GM19351 (cell line): ENCODE measurements around the gene PHGDH.
A peak's percentile ranks its signal among the peaks of the same experiment; 100 is the strongest.

Source experiments
- ATAC-seq: cut with Tn5 transposase; IDR thresholded peaks from one replicate; pipeline ENCODE4 v1.9.1; 2021; ENCODE audit warnings: mild to moderate bottlenecking, moderate library complexity; ENCODE audit not compliant: unreplicated experiment

Gene PHGDH

DNA sequence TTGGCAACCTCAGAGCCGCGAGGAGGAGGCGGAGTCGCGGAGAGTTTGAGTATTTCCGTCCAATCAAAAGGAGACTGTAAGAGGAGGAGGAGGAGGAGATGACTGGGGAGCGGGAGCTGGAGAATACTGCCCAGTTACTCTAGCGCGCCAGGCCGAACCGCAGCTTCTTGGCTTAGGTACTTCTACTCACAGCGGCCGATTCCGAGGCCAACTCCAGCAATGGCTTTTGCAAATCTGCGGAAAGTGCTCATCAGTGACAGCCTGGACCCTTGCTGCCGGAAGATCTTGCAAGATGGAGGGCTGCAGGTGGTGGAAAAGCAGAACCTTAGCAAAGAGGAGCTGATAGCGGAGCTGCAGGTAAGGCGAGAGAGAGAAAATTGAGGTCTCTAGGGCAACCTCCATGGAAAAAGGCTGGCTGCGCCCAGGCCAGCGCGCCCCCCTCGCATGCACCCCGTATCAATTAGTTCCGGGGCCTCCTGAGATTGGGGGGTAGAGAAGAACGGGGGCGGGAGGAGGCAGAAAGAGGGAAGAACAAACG is at the start of gene PHGDH:
Gene PHGDH (plus strand): TSS at position 131 of the 538 bp plus-strand sequence. CDS start 89 bp downstream, at position 220.
- peak; percentile 82 for ATAC-seq

DNA sequence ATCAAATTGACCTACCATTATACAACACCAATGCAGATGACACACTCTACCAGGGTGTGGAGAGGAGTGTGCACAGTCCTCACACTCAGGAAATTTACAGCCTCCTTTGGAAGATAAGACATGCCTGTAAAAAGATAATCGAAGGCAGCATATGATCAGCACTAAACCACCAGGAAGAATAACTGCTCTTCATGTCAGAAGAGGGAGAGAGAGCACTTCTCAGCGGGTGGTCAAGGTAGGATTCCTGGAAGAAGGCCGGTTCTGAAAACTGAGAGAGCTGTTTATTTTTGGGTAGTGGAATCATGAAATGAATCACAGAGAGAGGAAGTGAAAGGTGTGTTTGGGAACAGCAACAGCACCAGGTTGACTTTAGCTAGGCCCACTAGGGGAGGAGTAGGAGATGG is 49.7 kb upstream of the PHGDH start:
- ATAC-seq: peak; percentile 80

GRCh38 chr1:119664067-119664466 is 47.7 kb upstream of the PHGDH start:
- no peak for ATAC-seq

DNA sequence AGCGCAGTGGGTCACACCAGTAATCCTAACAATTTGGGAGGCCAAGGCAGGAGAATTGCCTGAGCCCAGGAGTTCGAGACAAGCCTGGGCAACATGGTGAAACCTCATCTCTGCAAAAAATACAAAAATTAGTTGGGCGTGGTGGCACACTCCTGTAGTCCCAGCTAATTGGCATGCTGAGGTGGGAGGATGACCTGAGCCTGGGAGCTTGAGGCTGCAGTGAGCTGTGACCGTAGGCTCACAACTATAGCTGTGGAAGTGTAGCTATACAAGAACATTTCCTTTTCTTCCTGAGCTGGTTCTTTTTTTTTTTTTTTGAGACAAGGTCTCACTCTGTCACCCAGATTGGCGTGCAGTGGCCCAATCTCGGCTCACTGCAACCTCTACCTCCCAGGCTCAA is 44.6 kb upstream of the PHGDH start:
- no peak for ATAC-seq

- ATAC-seq: no peak
Measured at GRCh38 chr1:119670898-119671297, 40.8 kb upstream of the PHGDH start.

DNA sequence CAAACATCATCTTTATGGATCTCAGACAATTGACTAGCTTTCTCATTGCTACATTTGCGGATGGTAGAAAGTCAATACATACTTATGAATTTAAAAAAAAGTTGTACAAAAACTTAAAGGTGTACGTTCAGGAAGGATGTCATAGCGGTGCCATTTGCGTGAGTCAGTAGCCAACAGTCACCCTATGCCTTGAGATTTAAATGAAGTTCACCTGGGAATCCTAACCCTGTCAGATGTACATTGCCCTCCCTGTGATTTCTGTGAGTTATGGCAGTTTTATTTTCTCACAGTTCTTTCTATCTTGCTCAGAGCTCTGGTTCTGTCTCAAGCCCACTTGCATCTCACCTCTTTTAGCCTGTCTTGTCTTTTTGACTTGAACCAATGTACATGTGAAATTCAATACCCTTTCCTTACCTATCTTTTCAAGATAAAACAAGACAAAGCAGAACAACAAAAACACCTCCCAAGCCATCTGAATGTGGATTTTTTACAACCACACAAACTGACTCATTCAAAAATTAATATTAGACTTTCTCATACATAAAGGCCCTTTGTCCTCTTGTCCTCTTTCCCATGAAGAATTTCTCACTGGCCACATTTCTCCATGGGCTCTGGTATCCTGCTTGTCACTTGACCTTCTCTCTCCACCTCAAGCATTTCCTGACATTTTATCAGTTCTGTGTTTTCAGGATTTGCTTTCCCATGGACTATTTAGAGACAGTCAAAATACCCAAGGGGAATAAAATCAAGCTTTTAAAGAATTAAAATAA is 38.4 kb upstream of the PHGDH start:
- ATAC-seq: no peak

GRCh38 chr1:119674111-119674526 is 37.6 kb upstream of the PHGDH start:
- ATAC-seq: no peak

DNA sequence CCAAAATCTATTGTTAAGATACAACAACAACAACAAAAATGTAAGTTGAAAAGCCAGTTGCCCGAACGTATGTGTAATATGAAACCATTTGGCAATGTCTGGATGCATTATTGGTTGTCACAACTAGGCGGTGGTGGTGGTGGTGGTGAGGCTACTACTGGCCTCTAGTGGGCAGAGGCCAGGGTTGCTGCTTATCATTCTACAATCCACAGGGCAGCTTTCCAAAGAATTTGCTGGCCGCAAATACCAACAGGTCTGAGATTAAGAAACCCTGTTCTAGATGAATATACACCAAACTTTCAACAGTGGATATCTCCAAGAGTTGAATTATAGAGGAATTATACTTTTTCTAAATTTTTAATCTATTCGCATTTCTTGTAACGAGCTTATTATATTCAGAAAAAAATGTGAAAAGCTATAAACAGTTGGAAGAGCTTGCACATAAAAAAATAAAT is 36.9 kb upstream of the PHGDH start:
- ATAC-seq: peak; percentile 90

DNA sequence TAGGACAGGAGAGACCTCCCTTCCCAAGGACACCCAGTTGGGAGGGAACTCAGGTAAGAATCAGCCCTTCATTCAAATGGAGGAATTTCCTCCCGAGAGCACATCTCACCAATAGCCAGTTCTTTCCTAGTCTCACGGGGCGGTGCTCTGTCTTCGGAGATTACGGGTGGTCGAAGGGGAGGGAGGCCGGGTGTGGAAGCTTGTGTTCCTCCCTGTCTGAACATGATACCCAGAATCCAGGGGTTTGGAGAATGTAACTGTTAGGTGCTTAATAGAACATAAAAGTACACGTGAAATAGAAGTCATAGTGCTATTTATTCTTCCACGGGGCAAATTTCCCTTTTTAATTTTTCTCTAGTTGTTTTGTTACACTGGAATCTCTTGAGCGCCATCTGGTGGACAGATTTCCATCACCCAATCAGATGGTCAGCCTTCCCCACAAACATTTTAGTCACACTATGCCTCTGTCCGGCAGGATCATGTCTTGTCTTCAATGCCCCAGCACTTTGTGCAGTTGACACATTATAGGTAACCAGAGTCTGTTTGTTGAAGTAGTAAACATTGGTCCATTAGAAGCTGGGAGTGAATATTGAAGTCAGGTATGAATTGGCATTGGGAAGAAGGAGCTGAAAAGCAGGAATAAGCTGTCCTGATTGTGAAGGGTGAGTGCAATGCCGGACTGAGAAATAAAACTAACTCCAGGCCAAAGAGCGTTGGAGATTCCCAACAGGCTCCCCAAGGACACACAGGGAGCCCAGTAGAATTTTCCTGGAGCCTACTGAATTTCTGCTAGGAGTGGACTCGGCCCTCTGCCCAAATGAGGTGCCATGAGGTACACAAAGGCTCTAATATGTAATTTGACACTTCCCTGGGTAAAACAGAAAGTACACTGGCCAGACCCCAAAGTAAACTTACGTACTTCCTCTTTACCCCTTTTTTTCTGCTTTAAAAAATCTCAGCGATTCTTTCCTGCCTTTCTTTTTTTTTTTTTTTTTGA is 36.1 kb upstream of the PHGDH start:
- peak; percentile 65 for ATAC-seq

GRCh38 chr1:119676571-119677206 is 35.0 kb upstream of the PHGDH start:
- ATAC-seq: no peak

DNA sequence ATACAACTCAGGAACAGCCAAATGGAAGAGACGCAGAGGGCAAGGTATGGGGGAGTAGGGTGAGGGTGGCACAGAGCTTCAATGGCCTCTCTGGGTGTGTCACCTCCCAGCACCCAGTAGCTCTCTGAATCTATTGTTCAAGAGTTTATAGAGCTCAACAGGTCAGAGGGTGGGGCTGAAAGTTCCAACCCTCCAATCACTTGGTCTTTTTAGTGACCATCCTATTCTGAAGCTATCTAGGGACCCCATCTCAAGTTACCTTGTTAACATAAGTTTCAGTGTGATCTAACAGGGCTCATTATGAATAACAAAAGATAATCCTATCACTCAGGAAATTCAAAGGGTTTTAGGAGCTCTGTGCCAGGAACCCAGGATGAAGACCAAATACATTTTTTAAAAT is 32.5 kb upstream of the PHGDH start:
- no peak for ATAC-seq

- ATAC-seq: no peak
Measured at GRCh38 chr1:119680193-119680592, 31.5 kb upstream of the PHGDH start.

GRCh38 chr1:119680723-119681122 is 31.0 kb upstream of the PHGDH start:
- no peak for ATAC-seq

DNA sequence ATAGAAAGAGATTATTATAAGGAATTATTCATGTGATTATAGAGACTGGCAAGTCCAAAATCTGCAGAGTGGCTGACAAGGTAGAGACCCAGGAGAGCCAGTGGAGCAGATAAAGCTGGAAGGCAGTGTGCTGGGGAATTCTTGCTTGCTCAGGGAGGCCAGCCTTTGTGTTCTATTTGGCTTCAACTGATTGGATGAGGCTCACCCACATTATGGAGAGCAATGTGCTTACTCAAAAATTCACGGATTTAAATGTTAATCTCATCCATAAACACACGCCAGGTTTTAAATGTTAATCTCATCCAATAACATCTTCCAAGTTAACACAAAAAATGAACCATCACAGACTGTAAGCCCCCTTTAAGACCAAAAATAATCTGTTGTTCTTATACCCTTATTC is 30.2 kb upstream of the PHGDH start:
- no peak for ATAC-seq

GRCh38 chr1:119682141-119682540 is 29.6 kb upstream of the PHGDH start:
- ATAC-seq: no peak

GRCh38 chr1:119683893-119684292 is 27.8 kb upstream of the PHGDH start:
- no peak for ATAC-seq

DNA sequence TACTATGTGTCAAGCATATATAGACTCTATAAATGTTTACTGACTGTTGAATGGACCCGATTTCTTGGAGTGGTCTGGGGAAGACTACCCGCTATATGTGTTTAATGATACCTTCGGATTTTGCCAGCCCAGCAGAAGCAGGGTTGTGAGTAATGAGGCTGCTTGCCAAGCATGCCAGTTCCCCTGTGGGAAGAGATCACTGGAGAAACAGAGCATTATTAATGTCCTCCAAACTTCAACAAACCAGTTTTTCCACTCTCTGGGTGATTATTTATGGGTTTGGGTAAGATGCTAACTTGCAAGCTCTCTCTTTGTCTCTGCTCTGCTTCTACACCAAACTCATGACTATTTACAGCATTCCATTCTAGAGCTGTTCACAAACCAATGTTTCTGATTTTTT is 25.1 kb upstream of the PHGDH start:
- ATAC-seq: no peak

DNA sequence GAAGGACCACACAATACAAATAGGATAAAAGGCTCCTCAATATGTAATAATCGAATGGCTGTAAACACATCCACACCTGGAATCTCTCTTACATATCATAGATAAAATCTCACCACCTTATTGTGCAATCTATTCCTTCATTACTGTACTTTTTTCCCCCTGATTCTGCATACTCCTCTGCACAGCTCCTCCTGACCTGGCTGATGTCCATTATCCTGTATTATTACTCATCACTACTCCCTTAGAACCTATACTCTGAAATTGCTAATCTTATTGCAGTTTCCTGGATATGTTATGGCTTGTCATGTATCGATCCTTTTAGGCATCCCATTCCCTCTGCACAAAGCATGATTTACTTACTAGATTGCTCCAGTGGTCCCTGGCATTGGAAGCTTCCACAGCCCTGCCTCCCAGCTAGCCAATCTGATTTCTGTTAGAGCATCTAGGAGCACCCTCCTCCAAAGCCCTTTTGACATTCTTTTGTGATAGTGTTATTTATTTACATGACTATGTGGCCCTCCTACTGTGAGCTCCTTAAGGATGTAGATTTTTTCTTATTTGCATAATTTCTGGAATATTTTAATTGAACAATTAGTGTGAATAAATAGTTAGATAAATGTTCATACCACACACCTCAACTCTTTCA is 24.2 kb upstream of the PHGDH start:
- no peak for ATAC-seq

GRCh38 chr1:119688810-119689209 is 22.9 kb upstream of the PHGDH start:
- no peak for ATAC-seq

DNA sequence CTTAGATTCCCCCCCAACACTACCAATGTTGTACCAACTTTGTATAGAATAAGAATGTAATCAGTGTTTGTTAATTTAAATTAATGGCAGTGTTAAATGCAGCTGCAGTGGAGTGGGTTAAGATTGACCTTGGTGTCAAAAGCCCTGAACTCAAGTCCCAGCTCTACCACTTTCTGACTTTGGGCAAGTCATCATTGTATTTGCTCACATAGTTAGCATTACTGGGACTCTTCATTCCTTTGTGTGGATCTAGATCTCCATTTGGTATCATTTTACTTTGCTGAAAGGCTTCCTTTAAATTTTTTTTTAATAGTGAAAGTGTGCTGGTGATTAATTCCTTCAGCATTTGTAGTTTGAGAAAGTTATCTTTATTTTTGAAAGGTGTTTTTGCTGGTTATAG is 22.2 kb upstream of the PHGDH start:
- no peak for ATAC-seq
